Prostate gland (tissue), 2 donors: Measurements from ENCODE around the gene POLDIP3. TPM values are rescaled to one million over a fixed set of nuclear protein-coding genes. Genes with fewer than 3 reads are reported as not detected.
"Not testable (repeated sequence)": the region's sequence is repeated elsewhere in the genome, so short reads cannot be mapped to it uniquely, and the experiment has no call there.

Source experiments
- DNase-seq: peaks from one replicate; pipeline ENCODE4 v3.0.0-alpha.2; 2019; ENCODE audit warnings: low spot score
- H3K27ac ChIP-seq, 2 donors: fragments of 200-600 bp; sonication (generic); 2 replicates each; pipeline ENCODE4 v1.5.1; 2017 to 2019
- H3K27me3 ChIP-seq: fragments of 200-600 bp; sonication (generic); replicated peaks from 2 replicates; pipeline ENCODE4 v1.5.1; 2019; ENCODE audit not compliant: insufficient read depth
- H3K36me3 ChIP-seq, 2 donors: fragments of 200-600 bp; sonication (generic); 1 replicate in 1 of 2; 2 replicates in 1 of 2; pipeline versions ENCODE4 v1.5.1 to v1.8.1; 2017 to 2019
- H3K4me1 ChIP-seq: fragments of 200-600 bp; sonication (generic); replicated peaks from 2 replicates; pipeline ENCODE4 v1.5.1; 2019
- H3K4me3 ChIP-seq, 2 donors: fragments of 200-600 bp; sonication (generic); 2 replicates each; pipeline ENCODE4 v1.5.1; 2017 to 2019
- H3K9me3 ChIP-seq: fragments of 200-600 bp; sonication (generic); 2 replicates; pipeline ENCODE4 v1.5.1; 2017
- POLR2A ChIP-seq: fragments of 450-650 bp; IDR thresholded peaks from one replicate; pipeline ENCODE4 v1.6.1; 2016; ENCODE audit warnings: antibody characterized with exemption, mild to moderate bottlenecking
- POLR2AphosphoS5 ChIP-seq: sonication (generic); formaldehyde crosslinking; IDR thresholded peaks from one replicate; pipeline ENCODE4 v1.6.1; 2017; ENCODE audit warnings: antibody characterized with exemption
- WGBS: methylation state at CpG from one replicate; pipeline ENCODE4 v1.1.5; 2018; 5-methylcytosine and 5-hydroxymethylcytosine counted together
- intact Hi-C: fragments of 100-400 bp; cut with DNase I; formaldehyde crosslinking; loops from one replicate; pipeline ENCODE4 v1.14.2; 2022
- total RNA-seq, 2 donors: library from RNA; depleted of rRNA; stranded (reverse); fragments of >200 nt; gene quantifications; one replicate each; pipeline ENCODE4 v1.1.0, GENCODE V29; 2016
- TF ChIP-seq, protein P1 (sequence below), 4 experiments: fragments of 200-600 bp in 2 of 4; fragments of 450-650 bp in 2 of 4; sonication (generic) in 2 of 4; IDR thresholded peaks; 1 replicate in 3 of 4; 2 replicates in 1 of 4; pipeline ENCODE4 v1.5.1; 2016 to 2019; ENCODE audit warnings: antibody characterized with exemption in 4 of 4, mild to moderate bottlenecking in 2 of 4, moderate library complexity in 2 of 4

Gene POLDIP3
- total RNA-seq, 2 donors from 2014 or later, result 46.4 to 62.6 TPM

GRCh38 chr22:42549331-42550060 lies 65.2 kb downstream of the POLDIP3 start:
- H3K36me3 ChIP-seq, result no peaks in the 10 kb centered on the region
- WGBS, result 69% methylated on average over 11 of the region's 11 CpGs
- H3K9me3 ChIP-seq, result no peaks in the 10 kb centered on the region
- TF ChIP-seq, protein P1, sequence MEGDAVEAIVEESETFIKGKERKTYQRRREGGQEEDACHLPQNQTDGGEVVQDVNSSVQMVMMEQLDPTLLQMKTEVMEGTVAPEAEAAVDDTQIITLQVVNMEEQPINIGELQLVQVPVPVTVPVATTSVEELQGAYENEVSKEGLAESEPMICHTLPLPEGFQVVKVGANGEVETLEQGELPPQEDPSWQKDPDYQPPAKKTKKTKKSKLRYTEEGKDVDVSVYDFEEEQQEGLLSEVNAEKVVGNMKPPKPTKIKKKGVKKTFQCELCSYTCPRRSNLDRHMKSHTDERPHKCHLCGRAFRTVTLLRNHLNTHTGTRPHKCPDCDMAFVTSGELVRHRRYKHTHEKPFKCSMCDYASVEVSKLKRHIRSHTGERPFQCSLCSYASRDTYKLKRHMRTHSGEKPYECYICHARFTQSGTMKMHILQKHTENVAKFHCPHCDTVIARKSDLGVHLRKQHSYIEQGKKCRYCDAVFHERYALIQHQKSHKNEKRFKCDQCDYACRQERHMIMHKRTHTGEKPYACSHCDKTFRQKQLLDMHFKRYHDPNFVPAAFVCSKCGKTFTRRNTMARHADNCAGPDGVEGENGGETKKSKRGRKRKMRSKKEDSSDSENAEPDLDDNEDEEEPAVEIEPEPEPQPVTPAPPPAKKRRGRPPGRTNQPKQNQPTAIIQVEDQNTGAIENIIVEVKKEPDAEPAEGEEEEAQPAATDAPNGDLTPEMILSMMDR (IDR thresholded peaks at IDR 0.05), result no peak
- H3K27me3 ChIP-seq, result no peaks in the 10 kb centered on the region
- no peak for DNase-seq
- H3K27ac ChIP-seq, result no peak overlapping the region
- H3K4me1 ChIP-seq, result no peaks in the 10 kb centered on the region
- H3K4me3 ChIP-seq, result no peak overlapping the region
- intact Hi-C loops, result no loop called here

- Histone ChIP-seq H3K36me3 (no peaks in the 10 kb centered on the region), H3K27ac (no peak overlapping the region), H3K9me3 (no peaks in the 10 kb centered on the region), H3K4me1 (no peaks in the 10 kb centered on the region), H3K4me3 (no peak overlapping the region), H3K27me3 (no peaks in the 10 kb centered on the region)
- no peak for DNase-seq
- intact Hi-C loops, result no loop called here
- TF ChIP-seq, protein P1 (IDR thresholded peaks at IDR 0.05), result no peak
- TF ChIP-seq POLR2AphosphoS5, result no peak
- TF ChIP-seq POLR2A, result no peak
- WGBS, result 77% methylated on average over 19 of the region's 19 CpGs
Measured at GRCh38 chr22:42548597-42549330, 65.9 kb downstream of the POLDIP3 start.

GRCh38 chr22:42548126-42548525 lies 66.6 kb downstream of the POLDIP3 start:
- 49% methylated on average over 6 of the region's 6 CpGs for WGBS
- H3K4me3 ChIP-seq, H3K9me3 ChIP-seq, H3K27me3 ChIP-seq, intact Hi-C loops, H3K36me3 ChIP-seq, DNase-seq, H3K27ac ChIP-seq, H3K4me1 ChIP-seq: not testable (repeated sequence)

DNA sequence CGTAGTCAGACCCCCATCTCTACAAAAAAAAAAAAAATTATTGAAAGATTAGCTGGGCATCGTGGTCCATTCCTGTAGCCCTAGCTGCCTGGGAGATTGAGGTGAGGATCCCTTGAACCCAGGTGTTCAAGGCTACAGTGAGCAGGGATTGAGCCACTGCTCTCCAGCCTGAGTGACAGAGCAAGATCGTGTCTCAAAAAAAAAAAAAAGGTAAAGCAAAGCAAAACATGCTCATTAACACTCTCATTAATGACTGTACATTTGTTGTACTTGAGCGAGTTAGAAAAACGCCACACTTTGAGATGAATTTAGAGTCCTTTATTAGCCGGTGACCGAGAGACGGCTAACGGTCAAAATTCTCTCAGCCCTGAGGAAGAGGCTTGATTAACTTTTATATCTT lies 67.1 kb downstream of the POLDIP3 start:
- Histone ChIP-seq H3K27ac (no peak overlapping the region), H3K36me3 (no peaks in the 10 kb centered on the region), H3K27me3 (no peaks in the 10 kb centered on the region), H3K4me1 (no peaks in the 10 kb centered on the region), H3K9me3 (no peaks in the 10 kb centered on the region), H3K4me3 (no peak overlapping the region)
- WGBS, result 64% methylated on average over 9 of the region's 9 CpGs
- intact Hi-C loops, result no loop called here
- DNase-seq, result no peak
- TF ChIP-seq, protein P1 (IDR thresholded peaks at IDR 0.05), result no peak
- TF ChIP-seq POLR2AphosphoS5 (no peak), POLR2A (no peak)

- WGBS, result 19% methylated on average over 2 of the region's 2 CpGs
- no peak overlapping the region for H3K27ac ChIP-seq
- DNase-seq, result no peak
- TF ChIP-seq, protein P1 (IDR thresholded peaks at IDR 0.05), result no peak
- TF ChIP-seq POLR2A (no peak), POLR2AphosphoS5 (peak; percentile 30)
- no peak overlapping the region for H3K4me3 ChIP-seq
- intact Hi-C loops, result no loop called here
- no peaks in the 10 kb centered on the region for H3K4me1 ChIP-seq
- no peaks in the 10 kb centered on the region for H3K36me3 ChIP-seq
- no peaks in the 10 kb centered on the region for H3K9me3 ChIP-seq
- no peaks in the 10 kb centered on the region for H3K27me3 ChIP-seq
Measured at GRCh38 chr22:42544686-42545085, 70.0 kb downstream of the POLDIP3 start.
